HepG2 (cell line): Measurements from ENCODE around the gene PPP4R2. TPM values are rescaled to one million over a fixed set of nuclear protein-coding genes. Genes with fewer than 3 reads are reported as not detected.

Experiments used
- CCAR2 ChIP-seq: fragments of 200-400 bp; formaldehyde crosslinking; optimal IDR thresholded peaks from 2 replicates; pipeline ENCODE3; 2018; ENCODE audit warnings: low read depth, mild to moderate bottlenecking, low read length, moderate library complexity
- CCDC6 ChIP-seq: sonication (generic); formaldehyde crosslinking; IDR thresholded peaks from 2 replicates; pipeline ENCODE4 v1.8.1; 2022; ENCODE audit warnings: mild to moderate bottlenecking, missing genetic modification reagents, moderate library complexity
- CENPT ChIP-seq: sonication (generic); formaldehyde crosslinking; IDR thresholded peaks from 2 replicates; pipeline ENCODE4 v1.8.0; 2022; ENCODE audit warnings: low read depth, mild to moderate bottlenecking, moderate library complexity, missing genetic modification reagents
- CHD2 ChIP-seq: IDR thresholded peaks from 2 replicates; pipeline ENCODE4 v1.6.1; 2011; ENCODE audit warnings: low read depth, low read length, improper control_type of control experiment
- DNMT3B ChIP-seq: conservative IDR thresholded peaks from 2 replicates; pipeline ENCODE4 v1.6.1; 2016; ENCODE audit warnings: missing biosample characterization, control low read depth
- NONO ChIP-seq, 2 experiments: fragments of 450-650 bp in 1 of 2; sonication (generic) in 1 of 2; formaldehyde crosslinking in 1 of 2; IDR thresholded peaks in 1 of 2; conservative IDR thresholded peaks in 1 of 2; 2 replicates each; pipeline versions ENCODE4 v1.6.1 to v1.8.0; 2017 to 2022; ENCODE audit warnings: mild to moderate bottlenecking in 1 of 2, missing genetic modification reagents in 1 of 2, moderate library complexity in 1 of 2
- POLR2A ChIP-seq, 2 experiments: IDR thresholded peaks; 2 replicates each; pipeline ENCODE4 v1.6.1; 2011; ENCODE audit warnings: low read depth in 2 of 2, low read length in 2 of 2, mild to moderate bottlenecking in 1 of 2, moderate library complexity in 1 of 2; ENCODE audit not compliant: insufficient read depth in 1 of 2
- PRPF4 ChIP-seq: fragments of 200-400 bp; formaldehyde crosslinking; IDR thresholded peaks from 2 replicates; pipeline ENCODE4 v1.6.1; 2016; ENCODE audit warnings: low read length, low read depth; ENCODE audit not compliant: poor library complexity, severe bottlenecking
- ZBTB20 ChIP-seq: sonication (generic); formaldehyde crosslinking; IDR thresholded peaks from 2 replicates; pipeline ENCODE4 v1.8.1; 2023; ENCODE audit warnings: missing genetic modification reagents, low read depth, mild to moderate bottlenecking, borderline replicate concordance
- ZKSCAN5 ChIP-seq: sonication (generic); formaldehyde crosslinking; IDR thresholded peaks from 2 replicates; pipeline ENCODE4 v1.5.1; 2020; ENCODE audit warnings: mild to moderate bottlenecking, missing genetic modification reagents
- ZNF263 ChIP-seq: sonication (generic); formaldehyde crosslinking; IDR thresholded peaks from 2 replicates; pipeline ENCODE4 v1.4.0; 2020; ENCODE audit warnings: missing genetic modification reagents
- ZNF550 ChIP-seq: sonication (generic); formaldehyde crosslinking; IDR thresholded peaks from 2 replicates; pipeline ENCODE4 v1.4.0; 2020; ENCODE audit warnings: mild to moderate bottlenecking, missing genetic modification reagents, borderline replicate concordance
- polyA plus RNA-seq, 8 experiments: library from polyadenylated mRNA; depleted of rRNA in 3 of 8; stranded (reverse) in 7 of 8; unstranded in 1 of 8; fragments of >200 nt; fragmentation: Illumina TruSeq in 4 of 8; extraction: Trizol in 4 of 8; gene quantifications; 2 replicates each; pipeline versions ENCODE4 v1.2.1 to v1.2.3, GENCODE V29; 2011 to 2016; ENCODE audit warnings: low read depth in 4 of 8, missing spikeins in 1 of 8, mixed read lengths in 1 of 8; ENCODE audit not compliant: insufficient read depth in 1 of 8
- total RNA-seq, 5 experiments: library from RNA; depleted of rRNA; stranded (reverse); fragments of >200 nt; fragmentation: Illumina TruSeq; extraction: Trizol; gene quantifications; 2 replicates each; pipeline ENCODE4 v1.2.3, GENCODE V29; 2016; ENCODE audit warnings: low read depth in 1 of 5
- TF ChIP-seq, protein P1 (sequence below): IDR thresholded peaks from 2 replicates; pipeline ENCODE4 v1.6.1; 2016; ENCODE audit warnings: low read depth, control low read depth
- TF ChIP-seq, protein P2 (sequence below): sonication (generic); formaldehyde crosslinking; IDR thresholded peaks from 2 replicates; pipeline ENCODE4 v1.8.0; 2022; ENCODE audit warnings: low read depth, missing genetic modification reagents
- TF ChIP-seq, protein P3 (sequence below): sonication (generic); formaldehyde crosslinking; IDR thresholded peaks from 2 replicates; pipeline ENCODE4 v1.4.0; 2020; ENCODE audit warnings: missing genetic modification reagents
- TF ChIP-seq, protein P4 (sequence below): sonication (generic); formaldehyde crosslinking; IDR thresholded peaks from 2 replicates; pipeline ENCODE4 v1.4.0; 2020; ENCODE audit warnings: missing genetic modification reagents, borderline replicate concordance
- TF ChIP-seq, protein P5 (sequence below): sonication (generic); formaldehyde crosslinking; IDR thresholded peaks from 2 replicates; pipeline ENCODE4 v1.8.1; 2022; ENCODE audit warnings: mild to moderate bottlenecking, missing genetic modification reagents
- TF ChIP-seq, protein P6 (sequence below): sonication (generic); formaldehyde crosslinking; IDR thresholded peaks from 2 replicates; pipeline ENCODE4 v1.4.0; 2020; ENCODE audit warnings: missing genetic modification reagents

Gene PPP4R2
- total and polyA plus RNA-seq, 2 of the 13 experiments (the other 11 are each of a cell fraction or from before 2014, with no cell fraction given): 22.3 to 161 TPM

DNA sequence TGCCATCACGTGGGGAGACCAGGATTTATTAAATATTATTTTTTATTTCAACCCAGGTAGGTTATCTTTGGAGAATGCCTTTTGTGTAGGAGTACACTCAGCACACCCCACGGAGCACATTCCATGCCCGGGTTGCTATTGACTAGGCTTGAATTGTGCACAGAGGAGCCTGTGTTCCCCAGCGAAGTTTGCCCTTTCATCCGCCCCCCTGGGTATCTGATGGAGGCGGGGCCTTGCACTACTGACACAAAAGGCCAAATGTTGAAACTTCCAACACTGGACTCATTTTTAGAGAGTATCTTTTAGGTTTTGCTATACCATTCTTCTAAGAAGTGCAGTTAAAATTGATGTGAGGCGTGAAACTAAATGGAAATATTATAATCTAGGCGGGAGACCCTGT lies 39.3 kb upstream of the PPP4R2 start (continued):
- TF ChIP-seq, protein P1, sequence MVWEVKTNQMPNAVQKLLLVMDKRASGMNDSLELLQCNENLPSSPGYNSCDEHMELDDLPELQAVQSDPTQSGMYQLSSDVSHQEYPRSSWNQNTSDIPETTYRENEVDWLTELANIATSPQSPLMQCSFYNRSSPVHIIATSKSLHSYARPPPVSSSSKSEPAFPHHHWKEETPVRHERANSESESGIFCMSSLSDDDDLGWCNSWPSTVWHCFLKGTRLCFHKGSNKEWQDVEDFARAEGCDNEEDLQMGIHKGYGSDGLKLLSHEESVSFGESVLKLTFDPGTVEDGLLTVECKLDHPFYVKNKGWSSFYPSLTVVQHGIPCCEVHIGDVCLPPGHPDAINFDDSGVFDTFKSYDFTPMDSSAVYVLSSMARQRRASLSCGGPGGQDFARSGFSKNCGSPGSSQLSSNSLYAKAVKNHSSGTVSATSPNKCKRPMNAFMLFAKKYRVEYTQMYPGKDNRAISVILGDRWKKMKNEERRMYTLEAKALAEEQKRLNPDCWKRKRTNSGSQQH: no peak
- TF ChIP-seq CCDC6 (CRISPR knock-in tag): no peak
- TF ChIP-seq, protein P2, sequence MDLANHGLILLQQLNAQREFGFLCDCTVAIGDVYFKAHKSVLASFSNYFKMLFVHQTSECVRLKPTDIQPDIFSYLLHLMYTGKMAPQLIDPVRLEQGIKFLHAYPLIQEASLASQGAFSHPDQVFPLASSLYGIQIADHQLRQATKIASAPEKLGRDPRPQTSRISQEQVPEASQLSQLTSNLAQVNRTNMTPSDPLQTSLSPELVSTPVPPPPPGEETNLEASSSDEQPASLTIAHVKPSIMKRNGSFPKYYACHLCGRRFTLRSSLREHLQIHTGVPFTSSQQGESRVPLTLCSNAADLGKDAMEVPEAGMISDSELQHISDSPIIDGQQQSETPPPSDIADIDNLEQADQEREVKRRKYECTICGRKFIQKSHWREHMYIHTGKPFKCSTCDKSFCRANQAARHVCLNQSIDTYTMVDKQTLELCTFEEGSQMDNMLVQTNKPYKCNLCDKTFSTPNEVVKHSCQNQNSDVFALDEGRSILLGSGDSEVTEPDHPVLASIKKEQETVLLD (CRISPR knock-in tag): no peak
- no peak for TF ChIP-seq ZNF550 (CRISPR knock-in tag)
- TF ChIP-seq ZBTB20 (CRISPR knock-in tag): no peak
- no peak for TF ChIP-seq PRPF4
- no peak for TF ChIP-seq NONO (IDR thresholded peaks at IDR 0.05)
- TF ChIP-seq NONO (CRISPR knock-in tag; conservative IDR thresholded peaks at IDR 0.05): no peak; the same call in 1 of the 2 replicates
- TF ChIP-seq, protein P3, sequence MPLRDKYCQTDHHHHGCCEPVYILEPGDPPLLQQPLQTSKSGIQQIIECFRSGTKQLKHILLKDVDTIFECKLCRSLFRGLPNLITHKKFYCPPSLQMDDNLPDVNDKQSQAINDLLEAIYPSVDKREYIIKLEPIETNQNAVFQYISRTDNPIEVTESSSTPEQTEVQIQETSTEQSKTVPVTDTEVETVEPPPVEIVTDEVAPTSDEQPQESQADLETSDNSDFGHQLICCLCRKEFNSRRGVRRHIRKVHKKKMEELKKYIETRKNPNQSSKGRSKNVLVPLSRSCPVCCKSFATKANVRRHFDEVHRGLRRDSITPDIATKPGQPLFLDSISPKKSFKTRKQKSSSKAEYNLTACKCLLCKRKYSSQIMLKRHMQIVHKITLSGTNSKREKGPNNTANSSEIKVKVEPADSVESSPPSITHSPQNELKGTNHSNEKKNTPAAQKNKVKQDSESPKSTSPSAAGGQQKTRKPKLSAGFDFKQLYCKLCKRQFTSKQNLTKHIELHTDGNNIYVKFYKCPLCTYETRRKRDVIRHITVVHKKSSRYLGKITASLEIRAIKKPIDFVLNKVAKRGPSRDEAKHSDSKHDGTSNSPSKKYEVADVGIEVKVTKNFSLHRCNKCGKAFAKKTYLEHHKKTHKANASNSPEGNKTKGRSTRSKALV: no peak
- TF ChIP-seq CCAR2: no peak
- TF ChIP-seq CHD2: no peak
- 0 out of 4 replicates have a peak, but pooled peaks have one; percentile 26 to 35 for TF ChIP-seq POLR2A (IDR thresholded peaks at IDR 0.05; ENCODE audit: insufficient read depth in 1 of 2, low read depth in 2 of 2, low read length in 2 of 2)
- TF ChIP-seq, protein P4, sequence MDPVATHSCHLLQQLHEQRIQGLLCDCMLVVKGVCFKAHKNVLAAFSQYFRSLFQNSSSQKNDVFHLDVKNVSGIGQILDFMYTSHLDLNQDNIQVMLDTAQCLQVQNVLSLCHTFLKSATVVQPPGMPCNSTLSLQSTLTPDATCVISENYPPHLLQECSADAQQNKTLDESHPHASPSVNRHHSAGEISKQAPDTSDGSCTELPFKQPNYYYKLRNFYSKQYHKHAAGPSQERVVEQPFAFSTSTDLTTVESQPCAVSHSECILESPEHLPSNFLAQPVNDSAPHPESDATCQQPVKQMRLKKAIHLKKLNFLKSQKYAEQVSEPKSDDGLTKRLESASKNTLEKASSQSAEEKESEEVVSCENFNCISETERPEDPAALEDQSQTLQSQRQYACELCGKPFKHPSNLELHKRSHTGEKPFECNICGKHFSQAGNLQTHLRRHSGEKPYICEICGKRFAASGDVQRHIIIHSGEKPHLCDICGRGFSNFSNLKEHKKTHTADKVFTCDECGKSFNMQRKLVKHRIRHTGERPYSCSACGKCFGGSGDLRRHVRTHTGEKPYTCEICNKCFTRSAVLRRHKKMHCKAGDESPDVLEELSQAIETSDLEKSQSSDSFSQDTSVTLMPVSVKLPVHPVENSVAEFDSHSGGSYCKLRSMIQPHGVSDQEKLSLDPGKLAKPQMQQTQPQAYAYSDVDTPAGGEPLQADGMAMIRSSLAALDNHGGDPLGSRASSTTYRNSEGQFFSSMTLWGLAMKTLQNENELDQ: no peak
- no peak for TF ChIP-seq ZKSCAN5 (CRISPR knock-in tag)
- no peak for TF ChIP-seq CENPT (CRISPR knock-in tag)
- TF ChIP-seq, protein P5, sequence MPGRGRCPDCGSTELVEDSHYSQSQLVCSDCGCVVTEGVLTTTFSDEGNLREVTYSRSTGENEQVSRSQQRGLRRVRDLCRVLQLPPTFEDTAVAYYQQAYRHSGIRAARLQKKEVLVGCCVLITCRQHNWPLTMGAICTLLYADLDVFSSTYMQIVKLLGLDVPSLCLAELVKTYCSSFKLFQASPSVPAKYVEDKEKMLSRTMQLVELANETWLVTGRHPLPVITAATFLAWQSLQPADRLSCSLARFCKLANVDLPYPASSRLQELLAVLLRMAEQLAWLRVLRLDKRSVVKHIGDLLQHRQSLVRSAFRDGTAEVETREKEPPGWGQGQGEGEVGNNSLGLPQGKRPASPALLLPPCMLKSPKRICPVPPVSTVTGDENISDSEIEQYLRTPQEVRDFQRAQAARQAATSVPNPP: no peak
- TF ChIP-seq, protein P6, sequence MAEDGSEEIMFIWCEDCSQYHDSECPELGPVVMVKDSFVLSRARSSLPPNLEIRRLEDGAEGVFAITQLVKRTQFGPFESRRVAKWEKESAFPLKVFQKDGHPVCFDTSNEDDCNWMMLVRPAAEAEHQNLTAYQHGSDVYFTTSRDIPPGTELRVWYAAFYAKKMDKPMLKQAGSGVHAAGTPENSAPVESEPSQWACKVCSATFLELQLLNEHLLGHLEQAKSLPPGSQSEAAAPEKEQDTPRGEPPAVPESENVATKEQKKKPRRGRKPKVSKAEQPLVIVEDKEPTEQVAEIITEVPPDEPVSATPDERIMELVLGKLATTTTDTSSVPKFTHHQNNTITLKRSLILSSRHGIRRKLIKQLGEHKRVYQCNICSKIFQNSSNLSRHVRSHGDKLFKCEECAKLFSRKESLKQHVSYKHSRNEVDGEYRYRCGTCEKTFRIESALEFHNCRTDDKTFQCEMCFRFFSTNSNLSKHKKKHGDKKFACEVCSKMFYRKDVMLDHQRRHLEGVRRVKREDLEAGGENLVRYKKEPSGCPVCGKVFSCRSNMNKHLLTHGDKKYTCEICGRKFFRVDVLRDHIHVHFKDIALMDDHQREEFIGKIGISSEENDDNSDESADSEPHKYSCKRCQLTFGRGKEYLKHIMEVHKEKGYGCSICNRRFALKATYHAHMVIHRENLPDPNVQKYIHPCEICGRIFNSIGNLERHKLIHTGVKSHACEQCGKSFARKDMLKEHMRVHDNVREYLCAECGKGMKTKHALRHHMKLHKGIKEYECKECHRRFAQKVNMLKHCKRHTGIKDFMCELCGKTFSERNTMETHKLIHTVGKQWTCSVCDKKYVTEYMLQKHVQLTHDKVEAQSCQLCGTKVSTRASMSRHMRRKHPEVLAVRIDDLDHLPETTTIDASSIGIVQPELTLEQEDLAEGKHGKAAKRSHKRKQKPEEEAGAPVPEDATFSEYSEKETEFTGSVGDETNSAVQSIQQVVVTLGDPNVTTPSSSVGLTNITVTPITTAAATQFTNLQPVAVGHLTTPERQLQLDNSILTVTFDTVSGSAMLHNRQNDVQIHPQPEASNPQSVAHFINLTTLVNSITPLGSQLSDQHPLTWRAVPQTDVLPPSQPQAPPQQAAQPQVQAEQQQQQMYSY (CRISPR knock-in tag): no peak
- TF ChIP-seq DNMT3B (CRISPR knock-in tag): no peak
- TF ChIP-seq ZNF263: no peak
